HG03039 (cell line): ENCODE results near the gene KLK14.
A peak's percentile ranks its signal among the peaks of the same experiment; 100 is the strongest.

Source experiments
- ATAC-seq: cut with Tn5 transposase; IDR thresholded peaks from one replicate; pipeline ENCODE4 v1.9.1; 2021; ENCODE audit warnings: mild to moderate bottlenecking, moderate library complexity; ENCODE audit not compliant: unreplicated experiment

KLK14 gene

DNA sequence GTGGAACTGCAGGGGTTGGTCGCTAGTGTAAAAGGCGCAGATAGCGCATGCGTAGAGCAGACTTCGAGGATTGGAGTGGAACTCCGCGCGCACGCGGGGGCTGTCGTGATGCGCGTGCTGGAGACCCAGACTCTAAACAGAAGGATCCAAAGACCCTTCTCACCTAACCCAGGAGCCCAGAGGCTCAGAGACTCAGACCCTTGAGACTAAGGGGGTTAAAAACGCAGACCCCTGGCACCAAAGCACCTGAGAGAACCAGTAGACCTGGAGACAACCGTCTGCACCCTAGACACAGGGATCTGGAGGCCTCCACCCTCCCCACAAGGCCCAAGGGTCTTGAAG lies 26.1 kb upstream of the KLK14 start:
- peak; percentile 21 for ATAC-seq

DNA sequence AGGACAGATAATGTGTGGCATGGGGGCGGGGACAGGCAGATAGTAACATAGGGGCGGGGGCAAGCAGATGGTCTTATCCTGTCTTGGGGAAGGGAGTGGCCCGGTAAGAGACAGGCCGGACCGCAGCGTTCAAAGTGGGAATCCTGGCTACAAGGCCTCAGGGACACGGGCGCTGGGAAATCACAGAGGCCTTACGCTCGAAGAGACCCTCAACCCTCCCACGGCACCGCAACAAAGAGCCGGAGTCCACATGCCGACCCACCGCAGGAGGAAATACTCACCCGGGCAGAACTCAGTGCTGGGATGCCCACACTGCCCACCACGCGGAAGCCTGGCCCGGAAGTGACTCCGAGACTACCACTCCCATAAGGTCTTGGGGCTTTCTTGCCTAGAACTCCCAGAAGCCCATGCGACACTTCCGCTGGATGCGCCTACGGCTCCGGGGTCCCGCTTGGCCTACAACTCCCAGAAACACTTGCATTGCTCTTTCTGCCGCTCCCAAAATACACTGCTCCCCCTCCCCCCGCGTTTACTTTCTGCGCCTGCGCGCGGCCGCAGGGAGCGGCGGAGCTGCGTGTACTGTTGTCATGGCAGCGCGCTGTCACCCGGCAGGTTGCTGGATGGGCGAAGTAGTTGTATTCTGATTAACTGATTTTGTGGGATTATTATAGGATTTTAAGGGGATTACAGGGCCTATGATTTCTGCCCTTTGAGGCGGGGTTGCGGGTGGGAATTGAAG lies 25.5 kb upstream of the KLK14 start, which contains the start of gene CTU1:
TSS of gene CTU1 (minus strand) at position 344 of the 739 bp plus-strand sequence. CDS start 3,840 bp downstream, outside the sequence.
- ATAC-seq = peak; percentile 92

DNA sequence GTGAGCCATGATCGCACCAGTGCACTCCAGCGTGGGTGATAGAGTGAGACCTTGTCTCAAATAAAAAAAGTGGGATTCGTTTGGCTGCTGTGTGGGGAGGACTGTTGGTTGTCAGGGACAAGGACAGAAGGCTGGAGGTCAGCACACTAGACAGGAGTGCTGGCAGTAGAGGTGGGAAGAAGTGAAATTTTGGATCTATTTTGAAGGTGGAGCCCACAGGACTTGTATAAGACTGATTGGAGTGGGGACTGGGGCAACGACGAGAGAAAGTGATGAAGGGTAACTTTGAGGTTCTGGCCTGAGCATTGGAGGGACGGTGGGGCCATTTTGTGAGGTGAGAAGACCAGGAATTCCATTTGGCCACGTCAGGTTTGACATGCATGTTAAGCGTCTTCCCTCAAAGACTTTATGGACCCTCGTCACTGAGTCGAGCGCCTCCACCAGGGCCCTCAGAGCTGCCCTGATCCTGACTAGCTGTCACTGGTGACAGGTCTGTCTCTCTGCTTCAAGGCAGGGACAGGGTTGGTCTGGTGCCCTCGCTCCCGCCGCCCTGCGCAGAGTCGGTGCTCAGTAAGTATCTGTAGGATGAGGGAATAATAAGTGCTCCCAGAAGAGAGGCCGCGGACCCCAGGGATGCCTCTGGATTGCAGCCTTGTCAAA lies 24.8 kb upstream of the KLK14 start:
- no peak for ATAC-seq

DNA sequence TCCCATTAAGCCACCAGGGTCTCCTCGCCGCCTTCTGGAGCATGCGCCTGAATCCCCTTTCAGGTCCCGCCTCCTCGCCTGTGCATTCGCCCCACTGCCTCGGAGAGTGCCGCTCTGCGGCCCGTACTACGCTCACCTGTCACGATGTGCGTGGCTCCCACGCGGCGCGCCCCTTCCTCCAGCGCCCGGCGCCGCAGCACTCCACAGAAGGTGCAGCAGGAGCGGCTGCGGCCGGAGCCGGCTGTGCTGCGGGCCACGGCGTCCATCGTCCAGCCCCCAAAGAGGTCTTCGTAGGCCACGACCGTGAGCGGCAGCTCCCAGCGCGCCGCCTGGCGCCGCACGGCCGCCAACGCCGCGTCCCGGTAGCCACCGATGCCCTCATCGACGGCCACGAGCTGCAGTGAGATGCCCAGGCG lies 21.2 kb upstream of the KLK14 start:
- ATAC-seq = no peak

DNA sequence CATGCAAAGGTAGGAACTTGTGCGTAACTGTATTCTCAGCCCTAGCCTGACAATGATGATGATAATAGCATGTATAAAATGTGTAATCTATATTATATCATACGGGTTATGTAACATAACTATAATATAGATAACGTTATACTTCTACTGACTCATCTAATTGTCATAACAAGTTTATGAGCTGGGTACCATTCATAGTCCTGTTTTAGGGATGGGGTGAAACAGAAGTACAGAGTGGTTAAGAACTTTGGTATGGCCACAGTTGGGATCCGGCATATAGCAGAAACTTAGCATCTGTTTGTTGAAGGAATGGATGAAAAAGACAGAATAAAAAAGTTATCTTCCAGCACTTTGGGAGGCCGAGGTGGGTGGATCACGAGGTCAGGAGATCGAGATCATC lies 20.3 kb upstream of the KLK14 start:
- ATAC-seq = no peak

GRCh38 chr19:51101171-51101865 lies 18.6 kb upstream of the KLK14 start:
- ATAC-seq = no peak

- ATAC-seq = no peak
These were observed 17.9 kb upstream of the KLK14 start for GRCh38 chr19:51100601-51101000.

DNA sequence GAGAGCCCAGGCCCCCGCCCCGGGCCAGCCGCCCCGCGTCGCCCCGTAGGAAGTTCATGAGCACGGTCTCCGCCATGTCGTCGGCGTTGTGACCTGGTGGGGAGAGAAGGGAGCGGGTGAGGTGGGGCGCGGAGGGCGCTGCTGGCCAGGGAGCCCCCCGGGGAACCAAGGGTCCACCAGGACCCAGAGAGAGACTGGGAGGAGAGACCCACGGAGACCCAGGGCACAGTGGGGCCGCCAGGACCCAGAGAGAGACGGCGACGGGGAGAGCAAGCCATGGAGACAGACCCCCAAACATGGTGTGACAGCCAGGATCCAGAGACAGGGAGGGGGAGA lies 16.3 kb upstream of the KLK14 start:
- no peak for ATAC-seq

GRCh38 chr19:51098365-51099046 lies 15.8 kb upstream of the KLK14 start:
- ATAC-seq = no peak

GRCh38 chr19:51097796-51098195 lies 15.1 kb upstream of the KLK14 start:
- ATAC-seq = no peak

GRCh38 chr19:51097166-51097738 lies 14.6 kb upstream of the KLK14 start:
- ATAC-seq = no peak

DNA sequence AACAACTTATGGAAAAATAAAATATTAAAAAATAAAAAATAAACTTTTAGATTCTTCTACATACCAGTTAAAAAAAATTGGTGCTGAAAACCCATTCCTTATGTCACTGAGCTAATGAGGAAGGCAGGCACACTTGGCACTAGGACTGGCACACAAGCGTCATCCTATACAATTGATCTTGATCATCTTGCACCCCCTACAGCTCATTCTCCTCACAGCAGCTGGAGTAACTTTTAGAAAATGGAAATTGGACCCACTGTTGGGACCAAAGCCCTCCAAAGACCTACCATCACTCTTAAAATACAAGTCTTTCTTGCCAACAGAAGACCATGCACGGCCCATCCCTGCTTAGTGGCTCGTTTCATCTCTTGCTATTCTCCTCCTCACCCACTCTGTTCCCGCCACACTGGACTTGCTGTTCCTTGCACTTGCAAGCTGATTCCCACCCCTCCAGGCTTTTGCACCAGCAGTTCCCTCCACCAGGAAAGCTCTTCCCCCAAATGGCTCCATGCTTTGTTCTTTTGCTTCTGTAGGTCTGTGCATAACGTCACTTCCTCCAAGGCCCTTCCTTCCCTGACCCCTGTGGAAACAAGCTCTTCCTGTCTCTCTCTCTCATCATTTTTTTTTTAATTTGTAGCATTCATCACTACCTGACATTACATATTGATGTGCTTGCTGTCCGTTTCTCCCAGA lies 13.9 kb upstream of the KLK14 start:
- no peak for ATAC-seq

- no peak for ATAC-seq
These were observed 12.1 kb upstream of the KLK14 start for GRCh38 chr19:51094696-51095279.

DNA sequence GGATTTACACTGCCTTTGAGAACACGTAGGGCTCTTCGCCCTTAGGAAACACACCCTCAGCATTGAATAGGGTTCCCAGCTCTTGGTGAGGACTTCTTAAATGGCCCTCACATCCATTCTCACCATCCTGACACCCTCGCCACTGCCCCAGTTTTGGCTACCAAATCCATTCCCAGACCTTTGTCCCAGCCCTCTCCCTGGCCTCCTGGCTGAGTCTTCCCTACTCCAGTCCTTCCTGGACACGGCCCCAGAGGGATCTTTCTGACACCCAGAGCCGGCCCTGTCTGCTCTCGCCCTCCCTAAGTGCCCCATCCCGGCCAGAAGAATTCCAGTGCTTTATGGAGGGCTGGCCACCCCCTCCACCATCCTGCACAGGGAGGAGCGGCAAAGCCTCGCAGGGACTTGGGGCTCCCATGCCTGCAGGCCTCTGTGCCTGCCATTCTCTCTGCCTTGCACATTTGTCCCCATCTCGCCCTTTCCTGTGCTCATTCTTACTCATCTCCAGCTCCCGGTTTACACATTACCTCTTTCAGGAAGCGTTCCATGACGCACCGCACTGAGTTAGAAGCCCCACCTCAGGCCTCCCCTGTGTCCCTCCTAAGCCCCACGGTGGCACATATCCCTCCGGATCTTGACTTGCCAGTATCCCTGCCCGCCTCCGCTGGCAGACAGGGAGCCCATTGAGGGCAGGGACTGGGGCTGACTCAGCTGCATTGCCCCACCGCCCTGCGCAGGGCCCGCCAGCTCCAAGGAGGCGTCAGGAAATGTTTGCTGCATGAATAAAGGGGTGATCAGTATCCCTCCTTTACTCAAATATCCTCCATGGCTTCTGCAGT lies 11.0 kb upstream of the KLK14 start:
- ATAC-seq = no peak

DNA sequence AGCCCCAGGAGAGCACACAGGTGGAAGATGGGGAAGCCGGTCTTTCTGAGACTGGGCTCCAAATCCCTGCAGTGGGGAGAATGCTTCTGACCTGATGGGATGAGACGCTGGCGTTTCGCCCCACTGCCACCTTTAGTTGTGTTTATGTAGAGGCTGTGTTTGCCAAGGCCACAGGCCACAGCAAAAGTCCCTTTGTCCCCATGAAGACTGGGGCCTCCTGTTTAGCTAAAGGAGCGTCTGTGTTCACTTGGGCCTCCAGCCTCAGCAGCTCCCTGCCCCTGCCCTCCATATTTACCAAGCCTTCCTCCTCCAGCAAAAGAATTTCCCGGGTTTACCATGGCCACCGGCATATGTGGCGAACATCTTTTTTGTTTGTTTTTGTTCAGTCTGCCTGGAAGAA lies 10.4 kb upstream of the KLK14 start:
- ATAC-seq = no peak

DNA sequence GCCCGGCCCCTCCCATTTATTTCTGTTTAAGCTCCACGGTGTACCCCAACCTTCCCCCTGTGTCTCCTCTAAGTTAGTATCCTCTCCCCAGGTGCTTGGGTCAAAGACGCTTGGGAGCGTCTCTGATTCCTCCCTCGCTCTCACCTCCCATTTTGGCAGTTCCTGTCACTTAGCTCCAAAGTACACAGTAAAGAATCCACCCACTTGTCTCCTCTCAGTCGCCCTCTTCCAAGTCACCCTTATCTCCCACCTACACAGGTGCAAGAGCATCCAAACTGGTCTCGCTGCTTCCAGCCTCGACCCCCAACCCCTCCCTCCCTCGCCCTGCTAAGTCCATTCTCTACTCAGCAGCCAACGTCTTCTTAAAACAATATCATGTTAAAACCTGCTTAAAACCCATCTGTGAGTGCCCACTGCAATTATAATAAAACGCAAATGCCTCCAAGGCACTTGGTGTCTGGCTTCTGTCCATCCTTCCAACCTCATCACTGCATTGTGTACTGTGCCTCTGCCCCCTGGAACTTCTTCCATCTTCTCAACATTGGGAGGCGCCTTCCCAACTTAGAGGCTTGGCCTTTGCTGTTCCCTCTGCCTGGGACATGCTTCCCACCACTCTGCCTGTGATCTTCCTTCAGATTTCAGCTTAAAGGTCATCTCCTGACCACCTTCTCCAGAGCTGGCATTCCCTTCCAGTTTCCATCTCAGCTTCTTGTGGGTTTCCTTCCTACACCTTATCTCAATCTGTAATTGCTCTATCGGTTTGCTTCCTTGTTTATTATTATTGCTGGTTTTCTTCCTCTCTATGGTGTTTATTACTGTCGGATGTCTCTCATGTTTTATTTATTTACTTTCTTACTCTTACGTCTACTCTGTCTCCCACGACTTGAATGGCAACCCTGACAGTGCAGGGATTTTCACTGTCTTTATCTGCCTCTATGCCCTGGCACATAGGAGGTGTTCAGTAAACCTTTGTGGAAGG lies 9.5 kb upstream of the KLK14 start:
- no peak for ATAC-seq

DNA sequence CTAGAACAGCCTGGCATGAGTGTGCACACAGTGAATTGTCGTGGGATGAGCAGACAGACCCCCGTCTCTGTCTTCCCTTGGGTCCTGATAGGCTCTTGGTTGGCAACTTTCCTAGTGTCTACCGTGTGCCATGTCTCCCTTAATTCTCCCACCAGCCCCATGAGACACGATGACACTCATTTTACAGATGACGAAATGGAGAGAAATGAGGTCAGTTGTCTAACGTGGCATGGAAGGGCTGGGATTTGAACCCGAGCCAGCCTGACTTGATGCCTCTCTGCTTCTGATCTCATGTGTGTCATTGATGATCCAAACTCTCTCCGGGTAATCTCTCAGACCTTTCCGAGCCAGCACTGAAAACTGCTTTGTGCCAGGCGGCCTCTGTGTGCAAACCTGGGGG lies 8.4 kb upstream of the KLK14 start:
- ATAC-seq = no peak

- ATAC-seq = no peak
These were observed 7.8 kb upstream of the KLK14 start for GRCh38 chr19:51090471-51090870.
